ENCODE measurements around the gene FAM167B.

FAM167B gene

GRCh38 chr1:32246888-32247273, at the start of gene FAM167B:
TSS of gene FAM167B (plus strand) at chr1:32247222. CDS start at chr1:32247422, 200 bp downstream.
- TF ChIP-seq CTCF (conservative IDR thresholded peaks at IDR 0.05) (no peak), ZFX (IDR thresholded peaks at IDR 0.05) (no peak)
- H3K27ac ChIP-seq = no peak within 1 kb of the TSS

- no peak overlapping the region for H3K27ac ChIP-seq
- no peak for TF ChIP-seq CTCF (conservative IDR thresholded peaks at IDR 0.05)
- no peak for TF ChIP-seq ZFX (IDR thresholded peaks at IDR 0.05)
Observed at GRCh38 chr1:32197837-32198236, 49.2 kb upstream of the FAM167B start.

- TF ChIP-seq ZFX (IDR thresholded peaks at IDR 0.05) = no peak
- no peak overlapping the region for H3K27ac ChIP-seq
Observed at GRCh38 chr1:32198237-32199042, 48.6 kb upstream of the FAM167B start.

- H3K27ac ChIP-seq = peak overlapping the region; percentile 64
Observed at GRCh38 chr1:32199043-32199716, 47.8 kb upstream of the FAM167B start.

GRCh38 chr1:32199717-32200072, 47.3 kb upstream of the FAM167B start:
- H3K27ac ChIP-seq = peak overlapping the region; percentile 64
- TF ChIP-seq ZFX (IDR thresholded peaks at IDR 0.05) (no peak), CTCF (conservative IDR thresholded peaks at IDR 0.05) (no peak)

More at GRCh38 chr1:32199043-32199716, 47.8 kb upstream of the FAM167B start:
- TF ChIP-seq CTCF (conservative IDR thresholded peaks at IDR 0.05) (no peak), ZFX (IDR thresholded peaks at IDR 0.05) (no peak)

GRCh38 chr1:32200226-32201010, 46.6 kb upstream of the FAM167B start, which contains the start of gene CCDC28B:
TSS of gene CCDC28B (plus strand) at chr1:32200595. CDS start at chr1:32201936, 1,341 bp downstream.
- H3K27ac ChIP-seq = peak within 1 kb of the TSS; percentile 64
- TF ChIP-seq ZFX (IDR thresholded peaks at IDR 0.05) = no peak
- TF ChIP-seq CTCF (conservative IDR thresholded peaks at IDR 0.05) = no peak

- no peak for TF ChIP-seq ZFX (IDR thresholded peaks at IDR 0.05)
- TF ChIP-seq CTCF (conservative IDR thresholded peaks at IDR 0.05) = no peak
- peak overlapping the region; percentile 64 for H3K27ac ChIP-seq
Observed at GRCh38 chr1:32201011-32201855, 45.8 kb upstream of the FAM167B start.
